Measurements from ENCODE around the gene PFKM.

GRCh38 chr12:48179466-48179865 lies 60.3 kb downstream of the PFKM start:
- TF ChIP-seq CTCF (IDR thresholded peaks at IDR 0.05) (no peak), POLR2A (IDR thresholded peaks at IDR 0.05) (no peak)
